ENCODE measurements around the gene BCAT1. TPM values are rescaled to one million over a fixed set of nuclear protein-coding genes. Genes with fewer than 3 reads are reported as not detected.
A peak's percentile ranks its signal among the peaks of the same experiment; 100 is the strongest.

BCAT1 gene
- total and polyA plus RNA-seq, 9 of the 15 experiments (the other 6 are each of a cell fraction or from before 2014, with no cell fraction given) = 38.5 to 157 (median 66.8) TPM

GRCh38 chr12:24937553-24938244, 11.2 kb downstream of the BCAT1 start:
- ATAC-seq (peak; percentile 28), DNase-seq (ENCODE audit: extremely low read depth in 1 of 4, low spot score in 3 of 4) (peak in 1 of 4 experiments; percentile 54), FAIRE-seq (peak; percentile 23)
- no peak overlapping the region for H3K4me3 ChIP-seq
- H4K20me1 ChIP-seq (replicated peaks; ENCODE audit: control insufficient read depth, insufficient read depth, low read length) = peaks cover 22% of the 10 kb centered on the region
- H3K36me3 ChIP-seq (ENCODE audit: control insufficient read depth, insufficient read depth, low read length) = peaks cover 41% of the 10 kb centered on the region
- H3K9me3 ChIP-seq (replicated peaks; ENCODE audit: control insufficient read depth, insufficient read depth, low read depth, low read length) = no peaks in the 10 kb centered on the region
- 12% methylated on average over 2 of the region's 2 CpGs for WGBS (ENCODE audit: insufficient coverage, low coverage, missing lambda C conversion rate)
- CTCF ChIA-PET (ENCODE audit: low intra/inter-chr PET ratio) = no interaction called here
- H3K9ac ChIP-seq (ENCODE audit: insufficient read depth in 1 of 2, low read depth in 2 of 2, low read length in 2 of 2) = no peak overlapping the region
- no peaks in the 10 kb centered on the region for H3K27me3 ChIP-seq (ENCODE audit: control insufficient read depth in 2 of 2, insufficient read depth in 2 of 2, low read length in 2 of 2)
- H3K79me2 ChIP-seq (ENCODE audit: control insufficient read depth, insufficient read depth, low read length) = peaks cover 96% of the 10 kb centered on the region
- in situ Hi-C loops (cut with MboI) = no loop called here
- H3K9me1 ChIP-seq (ENCODE audit: control insufficient read depth, insufficient read depth, low read length) = peaks cover 4% of the 10 kb centered on the region
- H2AFZ ChIP-seq (ENCODE audit: low read depth, low read length) = no peak overlapping the region
- no TSS peak for BruUV-seq (replicated peaks)
- peaks cover 4 to 57% of the 10 kb centered on the region in 2 experiments for H3K4me1 ChIP-seq (replicated peaks in 1 of 2; ENCODE audit: control insufficient read depth in 2 of 2, insufficient read depth in 2 of 2, low read length in 2 of 2)
- no peak overlapping the region for H3K4me2 ChIP-seq (ENCODE audit: insufficient read depth, low read length)
- intact Hi-C loops (cut with micrococcal nuclease) = no loop called here
- POLR2A ChIA-PET = interaction anchor here (0.6 to 2.3 kb wide), 7 partner anchors 8 to 1631 kb away, joined by 3 to 19 read pairs (median 5); no protein-coding TSS in a partner anchor
- H3K27ac ChIP-seq (ENCODE audit: extremely low read depth, low read depth, low read length) = no peak overlapping the region
- TF ChIP-seq MEF2A (IDR thresholded peaks at IDR 0.05; ENCODE audit: control insufficient read depth, low read depth, low read length) (no peak), ATF3 (IDR thresholded peaks at IDR 0.05) (peak; percentile 87), ATF3 (CRISPR knock-in tag; conservative IDR thresholded peaks at IDR 0.05) (no peak), NR2C2 (CRISPR knock-in tag; IDR thresholded peaks at IDR 0.05) (no peak), NR2C2 (tag; IDR thresholded peaks at IDR 0.05) (no peak), CTBP1 (IDR thresholded peaks at IDR 0.05; ENCODE audit: borderline replicate concordance) (peak; percentile 58; the same call in 1 of the 2 replicates), ADNP (tag; IDR thresholded peaks at IDR 0.05) (no peak), CREM (IDR thresholded peaks at IDR 0.05; ENCODE audit: low read depth) (0 out of 2 replicates have a peak, but pooled peaks have one; percentile 7), YBX1 (IDR thresholded peaks at IDR 0.05) (no peak), ELF2 (CRISPR knock-in tag; IDR thresholded peaks at IDR 0.05) (no peak), ID3 (CRISPR knock-in tag; IDR thresholded peaks at IDR 0.05) (no peak), ID3 (tag; IDR thresholded peaks at IDR 0.05) (no peak), ARNT (IDR thresholded peaks at IDR 0.05) (no peak), PATZ1 (CRISPR knock-in tag; IDR thresholded peaks at IDR 0.05; ENCODE audit: borderline replicate concordance) (no peak), TEAD4 (IDR thresholded peaks at IDR 0.05; ENCODE audit: low read length) (no peak), TEAD4 (CRISPR knock-in tag; IDR thresholded peaks at IDR 0.05; ENCODE audit: borderline replicate concordance) (no peak), MLX (CRISPR knock-in tag; conservative IDR thresholded peaks at IDR 0.05) (no peak), L3MBTL2 (IDR thresholded peaks at IDR 0.05) (0 out of 2 replicates have a peak, but pooled peaks have one; percentile 28)
